Globus pallidus (tissue), 1 donor: ENCODE measurements around the gene A4GALT.
"Not testable (repeated sequence)": the region's sequence is repeated elsewhere in the genome, so short reads cannot be mapped to it uniquely, and the experiment has no call there.

ENCODE experiments used
- DNase-seq: peaks from one replicate; pipeline ENCODE4 v3.0.0-alpha.2; 2015; ENCODE audit warnings: low spot score

The A4GALT gene

GRCh38 chr22:42682113-42682851 lies 38.4 kb downstream of the A4GALT start:
- DNase-seq: no peak

- DNase-seq: no peak
Measured at GRCh38 chr22:42680648-42681047, 40.0 kb downstream of the A4GALT start.

- no peak for DNase-seq
Measured at GRCh38 chr22:42679691-42680090, 41.0 kb downstream of the A4GALT start.

GRCh38 chr22:42678894-42679293 lies 41.8 kb downstream of the A4GALT start:
- DNase-seq: no peak

- not testable (repeated sequence) for DNase-seq
Measured at GRCh38 chr22:42677936-42678335, 42.7 kb downstream of the A4GALT start.

- DNase-seq: no peak
Measured at GRCh38 chr22:42676059-42676607, 44.5 kb downstream of the A4GALT start.

- no peak for DNase-seq
Measured at GRCh38 chr22:42673898-42674401, 46.7 kb downstream of the A4GALT start.

GRCh38 chr22:42673071-42673470 lies 47.6 kb downstream of the A4GALT start:
- not testable (repeated sequence) for DNase-seq

GRCh38 chr22:42670921-42671709 lies 49.6 kb downstream of the A4GALT start:
- no peak for DNase-seq

- DNase-seq: no peak
Measured at GRCh38 chr22:42670046-42670445, 50.6 kb downstream of the A4GALT start.

- not testable (repeated sequence) for DNase-seq
Measured at GRCh38 chr22:42666393-42666792, 54.3 kb downstream of the A4GALT start.

GRCh38 chr22:42664976-42665831 lies 55.5 kb downstream of the A4GALT start:
- no peak for DNase-seq

- peak; percentile 54 for DNase-seq
Measured at GRCh38 chr22:42661985-42662831, 58.5 kb downstream of the A4GALT start.

- no peak for DNase-seq
Measured at GRCh38 chr22:42656578-42656977, 64.1 kb downstream of the A4GALT start.

- DNase-seq: no peak
Measured at GRCh38 chr22:42655693-42656092, 65.0 kb downstream of the A4GALT start.

- DNase-seq: no peak
Measured at GRCh38 chr22:42654436-42655073, 66.1 kb downstream of the A4GALT start.

GRCh38 chr22:42653999-42654398 lies 66.7 kb downstream of the A4GALT start:
- no peak for DNase-seq

- no peak for DNase-seq
Measured at GRCh38 chr22:42651134-42651533, 69.5 kb downstream of the A4GALT start.

- DNase-seq: peak; percentile 76
Measured at GRCh38 chr22:42649246-42650099, 71.2 kb downstream of the A4GALT start, which contains the start of gene CYB5R3. CYB5R3 (minus strand) TSS chr22:42649392; CDS start chr22:42649315, 77 bp downstream.
